Embryonic facial prominence (tissue), 1 donor: ENCODE measurements around the gene MEGF11.

ENCODE experiments used
- DNase-seq: peaks from one replicate; pipeline ENCODE4 v3.0.0-alpha.2; 2016; ENCODE audit errors: extremely low spot score

Gene MEGF11

GRCh38 chr15:66114863-66115425 is 138.6 kb downstream of the MEGF11 start:
- no peak for DNase-seq

- no peak for DNase-seq
Observed at GRCh38 chr15:66112388-66112787, 141.2 kb downstream of the MEGF11 start.

- DNase-seq: no peak
Observed at GRCh38 chr15:66111363-66111762, 142.2 kb downstream of the MEGF11 start.

DNA sequence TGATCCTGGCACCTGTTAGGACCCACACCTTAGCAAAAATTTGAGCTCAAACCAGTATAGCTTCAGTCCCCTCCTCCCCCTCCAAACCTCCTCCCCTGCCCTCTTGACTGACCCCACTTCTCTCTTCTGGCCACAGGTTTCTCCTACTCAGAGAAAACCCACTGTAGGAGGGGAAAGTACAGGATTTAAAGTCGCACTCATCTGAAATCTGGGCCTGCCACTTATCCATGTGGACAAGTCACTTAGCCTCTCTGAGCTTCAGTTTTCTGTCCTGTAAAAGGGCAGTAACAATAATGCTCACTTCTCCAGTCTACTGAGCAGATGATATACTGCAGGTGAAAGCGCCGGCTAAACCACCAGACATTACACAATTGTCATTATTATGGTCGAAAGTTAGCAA is 142.7 kb downstream of the MEGF11 start:
- DNase-seq: no peak

DNA sequence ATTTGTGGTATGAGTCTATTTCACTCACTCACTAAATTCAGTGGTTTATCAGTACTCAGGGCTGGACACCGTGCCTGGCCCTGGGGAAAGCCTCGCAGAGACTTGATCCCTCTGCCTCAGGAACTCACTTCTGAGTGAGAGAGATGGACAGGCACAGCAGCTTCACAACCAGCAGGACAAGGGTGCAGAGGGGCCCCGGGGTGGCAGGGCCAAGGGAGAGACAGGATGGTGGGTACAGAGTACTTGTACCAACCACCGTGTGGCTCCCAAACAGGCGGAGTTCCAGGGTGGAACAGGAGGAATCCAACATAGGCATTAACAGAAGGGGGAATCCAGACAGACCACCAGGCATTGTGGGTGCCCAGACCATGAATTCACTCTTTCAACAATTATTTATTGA is 143.7 kb downstream of the MEGF11 start:
- no peak for DNase-seq

GRCh38 chr15:66108483-66109265 is 144.9 kb downstream of the MEGF11 start:
- no peak for DNase-seq

DNA sequence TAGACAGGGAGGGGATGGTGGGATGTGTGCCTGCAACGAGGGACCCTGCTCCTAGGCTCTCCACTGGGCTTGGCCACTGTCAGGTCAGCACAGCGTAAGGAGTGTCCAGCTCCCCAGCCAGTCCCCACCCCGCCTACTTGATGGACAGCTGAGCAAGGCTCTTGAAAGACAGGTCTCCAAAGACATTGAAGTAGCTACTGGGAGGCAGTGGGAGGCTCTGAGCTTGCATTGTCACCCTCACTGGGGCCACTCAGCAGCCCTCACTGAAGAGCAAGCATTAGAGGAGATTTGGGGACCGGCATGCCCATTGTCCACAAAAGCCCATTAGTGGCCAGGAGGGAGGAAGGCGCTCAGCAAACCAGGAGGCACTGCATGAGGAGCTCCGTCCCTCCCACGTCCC is 146.5 kb downstream of the MEGF11 start:
- no peak for DNase-seq

DNA sequence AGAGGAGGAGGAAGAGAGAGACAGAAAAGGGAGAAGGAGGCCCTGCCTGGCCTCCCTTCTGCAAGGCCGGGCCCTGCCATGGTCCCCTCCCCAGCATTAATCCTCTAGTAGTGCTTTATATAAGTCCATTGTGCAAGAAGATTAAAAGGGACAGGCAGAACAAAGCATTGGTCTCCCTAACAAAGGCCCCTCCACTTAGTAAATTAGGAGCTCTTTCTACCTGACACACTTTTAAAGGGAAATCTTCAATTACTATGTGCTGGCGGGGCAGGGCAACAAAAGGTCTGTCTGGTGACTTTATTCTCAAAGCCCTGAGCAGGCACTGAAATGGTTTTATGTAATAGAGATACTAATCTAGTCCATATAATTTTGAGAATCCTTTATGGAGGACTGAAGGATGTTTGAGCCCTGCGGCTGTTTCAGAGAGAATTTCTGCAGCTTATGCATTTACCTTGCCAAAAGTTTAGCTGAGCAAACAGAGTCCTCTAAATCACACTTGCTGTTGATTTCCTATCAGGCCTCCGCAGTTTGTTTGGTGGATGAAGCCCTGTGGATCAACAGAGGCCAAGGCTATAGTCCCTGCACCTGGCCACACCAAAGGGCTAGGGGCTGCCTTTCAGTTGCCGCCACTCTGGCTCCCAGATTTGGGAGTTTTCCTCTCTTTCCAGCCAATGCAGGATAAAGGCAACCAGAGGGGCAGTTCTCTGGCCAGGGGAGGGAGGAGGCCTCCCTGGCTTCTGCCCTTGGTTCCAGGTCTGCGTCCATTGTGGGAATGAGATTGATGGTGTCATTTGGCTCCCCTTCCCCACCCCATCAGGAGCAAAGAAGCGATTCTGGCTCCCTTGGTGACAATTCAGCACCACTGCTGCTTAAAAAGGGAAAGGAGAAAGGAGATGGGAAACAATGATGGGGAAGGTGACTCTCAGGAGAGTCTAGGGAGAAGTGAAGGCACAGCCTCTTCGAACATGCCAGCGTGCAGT is 148.0 kb downstream of the MEGF11 start:
- no peak for DNase-seq

DNA sequence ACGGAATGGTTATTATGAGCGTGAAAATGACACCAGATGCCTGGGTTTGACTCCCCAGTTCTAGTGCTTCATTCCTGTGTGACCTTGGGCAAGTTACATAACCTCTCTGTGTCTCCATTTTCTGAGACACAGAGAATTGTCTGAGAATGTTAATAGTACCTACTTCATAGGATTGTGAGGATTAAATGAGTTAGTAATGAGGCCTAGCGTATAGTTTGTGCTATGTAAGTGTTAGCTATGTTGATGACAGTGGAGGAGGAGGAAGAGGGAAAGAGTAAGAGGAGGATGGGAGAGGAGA is 150.3 kb downstream of the MEGF11 start:
- no peak for DNase-seq

DNA sequence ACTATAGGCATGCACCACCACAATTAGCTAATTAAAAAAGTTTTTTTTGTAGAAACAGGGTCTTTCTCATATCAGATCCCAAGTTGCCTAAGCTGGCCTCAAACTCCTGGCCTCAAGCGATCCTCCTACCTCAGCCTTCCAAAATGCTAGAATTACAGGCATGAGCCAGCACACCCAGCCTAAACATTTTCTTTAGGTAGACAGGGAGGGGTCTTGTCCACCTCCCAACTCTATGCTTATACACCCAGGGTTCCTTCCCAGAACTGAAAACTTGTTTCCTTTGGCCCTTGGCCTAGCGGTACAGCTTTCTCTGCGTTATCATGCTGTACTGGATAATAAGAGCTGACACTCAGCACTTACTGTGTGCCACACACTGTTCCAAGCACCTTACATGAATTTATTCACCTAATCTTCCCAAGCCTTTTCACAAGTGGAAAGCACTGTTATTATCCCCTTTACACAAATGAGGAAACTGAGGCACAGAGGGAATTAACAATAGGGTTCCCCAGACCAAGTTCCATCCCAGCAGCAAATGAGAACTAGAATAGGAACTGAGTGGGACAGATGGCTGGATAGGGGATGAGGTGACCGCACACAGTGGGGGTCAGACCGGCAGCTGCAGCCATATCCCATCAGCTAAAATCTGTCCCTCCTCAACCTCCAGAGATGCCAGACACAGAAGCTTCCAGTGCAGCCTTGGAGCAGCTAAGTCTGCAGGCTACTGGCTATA is 150.8 kb downstream of the MEGF11 start:
- DNase-seq: no peak

DNA sequence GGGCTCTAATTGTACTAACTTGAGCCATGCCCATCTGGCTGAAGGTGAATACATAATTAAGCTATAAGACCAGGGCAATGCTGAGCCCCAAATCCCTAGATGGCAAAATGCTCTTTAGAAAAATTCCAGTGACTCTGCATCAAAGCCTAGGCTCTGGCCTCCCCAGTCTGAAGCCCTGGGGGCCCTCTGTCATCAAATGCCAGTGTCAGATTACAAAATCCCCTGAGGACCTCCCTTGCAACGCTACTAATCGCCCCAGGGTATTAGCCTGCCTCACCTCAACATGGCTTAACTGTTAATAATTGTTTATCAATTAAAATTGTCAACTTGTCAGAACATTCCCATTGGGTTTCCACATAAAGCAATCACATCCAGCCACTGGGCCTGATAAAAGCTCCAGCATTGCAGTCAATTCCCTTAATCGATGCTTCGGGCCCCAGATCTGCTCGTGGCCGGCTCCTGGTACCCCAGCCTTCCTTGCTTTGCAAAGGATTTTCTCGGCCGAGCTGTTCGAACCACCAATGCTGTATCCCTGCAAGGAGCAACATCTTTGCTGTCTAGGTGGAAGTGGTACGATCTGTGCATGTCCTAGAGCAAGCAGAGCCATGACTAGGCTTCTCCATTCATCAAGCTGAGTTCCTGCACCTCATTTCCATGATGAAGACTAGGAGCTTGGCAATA is 151.7 kb downstream of the MEGF11 start:
- no peak for DNase-seq

DNA sequence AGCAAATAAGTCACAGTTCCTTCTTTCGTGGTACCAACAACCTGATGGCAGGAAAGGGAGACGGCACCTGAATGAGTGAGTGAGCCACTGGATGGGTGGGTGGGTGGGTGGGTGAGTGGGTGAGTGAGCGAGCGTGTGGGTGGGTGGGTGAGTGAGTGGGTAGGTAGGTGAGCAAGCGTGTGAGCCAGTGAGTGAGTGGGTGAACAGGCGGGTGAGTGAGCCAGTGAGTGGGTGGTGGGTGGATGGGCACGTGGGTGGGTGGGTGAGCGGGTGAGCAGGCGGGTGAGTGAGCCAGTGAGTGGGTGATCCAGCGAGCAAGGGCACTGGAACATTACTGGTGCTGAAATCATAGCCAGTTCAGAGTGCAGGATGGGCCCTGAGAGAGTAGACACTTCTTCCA is 152.8 kb downstream of the MEGF11 start:
- no peak for DNase-seq

- no peak for DNase-seq
Observed at GRCh38 chr15:66099950-66100671, 153.4 kb downstream of the MEGF11 start.

DNA sequence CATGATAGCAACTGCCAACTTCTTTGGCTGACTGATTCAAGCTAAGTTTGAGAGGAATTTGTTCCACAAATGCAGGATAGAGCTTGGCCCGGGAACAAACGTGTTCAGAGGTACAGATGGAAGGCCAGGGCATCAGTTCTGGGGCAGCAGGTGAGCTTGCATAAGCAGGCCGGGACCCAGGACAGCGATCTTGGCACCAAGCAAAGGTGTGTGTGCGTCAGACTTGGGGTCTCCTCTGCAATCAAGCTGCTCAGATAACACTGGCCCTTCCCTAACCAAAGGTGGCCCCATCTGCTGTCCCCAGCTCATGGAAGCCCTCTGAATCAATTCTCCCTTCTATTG is 155.6 kb downstream of the MEGF11 start:
- DNase-seq: no peak

- DNase-seq: no peak
Observed at GRCh38 chr15:66097151-66098021, 156.2 kb downstream of the MEGF11 start.

DNA sequence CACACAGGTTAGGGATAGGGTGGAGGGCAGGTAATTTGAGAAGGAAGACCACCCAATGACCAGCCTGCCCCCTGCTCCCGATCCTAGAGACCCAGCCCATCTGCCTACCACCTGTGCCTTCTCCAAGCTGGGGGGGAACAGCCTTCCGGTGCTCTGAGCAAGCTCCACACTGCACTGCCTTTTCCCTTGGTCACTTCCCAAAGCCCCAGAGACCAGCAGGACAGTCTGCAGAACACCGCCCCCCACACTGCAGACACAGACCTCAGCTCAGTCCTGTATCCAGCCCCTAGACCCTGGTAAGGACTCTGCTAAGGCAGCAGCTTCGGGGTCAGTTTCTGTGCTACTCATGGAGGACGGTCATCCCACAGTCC is 156.9 kb downstream of the MEGF11 start:
- no peak for DNase-seq

- no peak for DNase-seq
Observed at GRCh38 chr15:66095871-66096687, 157.5 kb downstream of the MEGF11 start.

GRCh38 chr15:66094331-66094730 is 159.2 kb downstream of the MEGF11 start:
- DNase-seq: no peak
